HepG2 (cell line): ENCODE measurements around the gene SF3B2. TPM values are rescaled to one million over a fixed set of nuclear protein-coding genes. Genes with fewer than 3 reads are reported as not detected.

Experiments used
- AKAP8 ChIP-seq: sonication (generic); formaldehyde crosslinking; IDR thresholded peaks from 2 replicates; pipeline ENCODE4 v1.5.1; 2020; ENCODE audit warnings: mild to moderate bottlenecking, missing genetic modification reagents
- ARHGAP35 ChIP-seq: sonication (generic); formaldehyde crosslinking; IDR thresholded peaks from 2 replicates; pipeline ENCODE4 v1.9.0; 2022; ENCODE audit warnings: mild to moderate bottlenecking, inconsistent platforms, moderate library complexity, missing genetic modification reagents, borderline replicate concordance
- CENPT ChIP-seq: sonication (generic); formaldehyde crosslinking; IDR thresholded peaks from 2 replicates; pipeline ENCODE4 v1.8.0; 2022; ENCODE audit warnings: low read depth, mild to moderate bottlenecking, moderate library complexity, missing genetic modification reagents
- EP300 ChIP-seq, 3 experiments: sonication (generic) in 1 of 3; formaldehyde crosslinking in 1 of 3; IDR thresholded peaks; 2 replicates each; pipeline versions ENCODE4 v1.5.1 to v1.6.1; 2011 to 2020; ENCODE audit warnings: low read depth in 2 of 3, low read length in 2 of 3, borderline replicate concordance in 1 of 3, improper control_type of control experiment in 1 of 3, mild to moderate bottlenecking in 1 of 3, missing genetic modification reagents in 1 of 3, moderate library complexity in 1 of 3
- GFI1 ChIP-seq: sonication (generic); formaldehyde crosslinking; IDR thresholded peaks from 2 replicates; pipeline ENCODE4 v1.5.0; 2020; ENCODE audit warnings: missing genetic modification reagents, mild to moderate bottlenecking, borderline replicate concordance
- LCORL ChIP-seq, 2 experiments: fragments of 450-650 bp in 1 of 2; sonication (generic) in 1 of 2; formaldehyde crosslinking in 1 of 2; IDR thresholded peaks; 2 replicates each; pipeline versions ENCODE4 v1.5.0 to v1.6.1; 2017 to 2020; ENCODE audit warnings: antibody characterized with exemption in 1 of 2, missing genetic modification reagents in 1 of 2
- PHF20 ChIP-seq: sonication (generic); formaldehyde crosslinking; IDR thresholded peaks from 2 replicates; pipeline ENCODE4 v1.5.0; 2020; ENCODE audit warnings: mild to moderate bottlenecking, missing genetic modification reagents
- PHF21A ChIP-seq: sonication (generic); formaldehyde crosslinking; IDR thresholded peaks from 2 replicates; pipeline ENCODE4 v1.5.0; 2020; ENCODE audit warnings: mild to moderate bottlenecking, missing genetic modification reagents
- POLR2A ChIP-seq, 2 experiments: IDR thresholded peaks; 2 replicates each; pipeline ENCODE4 v1.6.1; 2011; ENCODE audit warnings: low read depth in 2 of 2, low read length in 2 of 2, mild to moderate bottlenecking in 1 of 2, moderate library complexity in 1 of 2; ENCODE audit not compliant: insufficient read depth in 1 of 2
- PRPF4 ChIP-seq: fragments of 200-400 bp; formaldehyde crosslinking; IDR thresholded peaks from 2 replicates; pipeline ENCODE4 v1.6.1; 2016; ENCODE audit warnings: low read length, low read depth; ENCODE audit not compliant: poor library complexity, severe bottlenecking
- REPIN1 ChIP-seq: sonication (generic); formaldehyde crosslinking; IDR thresholded peaks from 2 replicates; pipeline ENCODE4 v1.8.0; 2022; ENCODE audit warnings: missing genetic modification reagents, low read depth, mild to moderate bottlenecking, borderline replicate concordance
- REST ChIP-seq, 2 experiments: IDR thresholded peaks; 2 replicates each; pipeline ENCODE4 v1.6.1; 2011 to 2012; ENCODE audit warnings: low read length in 2 of 2, borderline replicate concordance in 1 of 2, low read depth in 1 of 2, mild to moderate bottlenecking in 1 of 2, moderate library complexity in 1 of 2
- SMAD3 ChIP-seq: sonication (generic); formaldehyde crosslinking; IDR thresholded peaks from 2 replicates; pipeline ENCODE4 v1.4.0; 2020; ENCODE audit warnings: missing genetic modification reagents
- SMYD3 ChIP-seq: sonication (generic); formaldehyde crosslinking; IDR thresholded peaks from 2 replicates; pipeline ENCODE4 v1.8.1; 2023; ENCODE audit warnings: mild to moderate bottlenecking, missing genetic modification reagents
- SNAPC2 ChIP-seq: sonication (generic); formaldehyde crosslinking; IDR thresholded peaks from 2 replicates; pipeline ENCODE4 v1.8.1; 2022; ENCODE audit warnings: mild to moderate bottlenecking, missing genetic modification reagents
- SSRP1 ChIP-seq: IDR thresholded peaks from 2 replicates; pipeline ENCODE4 v1.6.1; 2016; ENCODE audit warnings: control low read depth
- THAP9 ChIP-seq: sonication (generic); formaldehyde crosslinking; IDR thresholded peaks from 2 replicates; pipeline ENCODE4; 2020; ENCODE audit warnings: missing genetic modification reagents, mild to moderate bottlenecking, borderline replicate concordance
- ZNF124 ChIP-seq: sonication (generic); formaldehyde crosslinking; IDR thresholded peaks from 2 replicates; pipeline ENCODE4 v1.4.0; 2020; ENCODE audit warnings: missing genetic modification reagents
- ZNF317 ChIP-seq: sonication (generic); formaldehyde crosslinking; IDR thresholded peaks from 2 replicates; pipeline ENCODE4 v1.5.0; 2020; ENCODE audit warnings: mild to moderate bottlenecking, missing genetic modification reagents
- ZNF350 ChIP-seq: sonication (generic); formaldehyde crosslinking; IDR thresholded peaks from 2 replicates; pipeline ENCODE4 v1.4.0; 2020; ENCODE audit warnings: mild to moderate bottlenecking, low read depth, missing genetic modification reagents, borderline replicate concordance
- ZNF550 ChIP-seq: sonication (generic); formaldehyde crosslinking; IDR thresholded peaks from 2 replicates; pipeline ENCODE4 v1.4.0; 2020; ENCODE audit warnings: mild to moderate bottlenecking, missing genetic modification reagents, borderline replicate concordance
- ZNF83 ChIP-seq: sonication (generic); formaldehyde crosslinking; IDR thresholded peaks from 2 replicates; pipeline ENCODE4 v1.4.0; 2020; ENCODE audit warnings: missing genetic modification reagents, mild to moderate bottlenecking, borderline replicate concordance
- polyA plus RNA-seq, 8 experiments: library from polyadenylated mRNA; depleted of rRNA in 3 of 8; stranded (reverse) in 7 of 8; unstranded in 1 of 8; fragments of >200 nt; fragmentation: Illumina TruSeq in 4 of 8; extraction: Trizol in 4 of 8; gene quantifications; 2 replicates each; pipeline versions ENCODE4 v1.2.1 to v1.2.3, GENCODE V29; 2011 to 2016; ENCODE audit warnings: low read depth in 4 of 8, missing spikeins in 1 of 8, mixed read lengths in 1 of 8; ENCODE audit not compliant: insufficient read depth in 1 of 8
- total RNA-seq, 5 experiments: library from RNA; depleted of rRNA; stranded (reverse); fragments of >200 nt; fragmentation: Illumina TruSeq; extraction: Trizol; gene quantifications; 2 replicates each; pipeline ENCODE4 v1.2.3, GENCODE V29; 2016; ENCODE audit warnings: low read depth in 1 of 5

SF3B2 gene
- total and polyA plus RNA-seq, 2 of the 13 experiments (the other 11 are each of a cell fraction or from before 2014, with no cell fraction given), result 70.4 to 153 TPM

- TF ChIP-seq THAP9 (CRISPR knock-in tag), result peak; percentile 97
- TF ChIP-seq ZNF317 (CRISPR knock-in tag), result no peak; the same call in 1 of the 2 replicates
- no peak for TF ChIP-seq EP300 (IDR thresholded peaks at IDR 0.05; ENCODE audit: low read depth in 2 of 2, low read length in 2 of 2)
- TF ChIP-seq EP300 (CRISPR knock-in tag; IDR thresholded peaks at IDR 0.05; ENCODE audit: borderline replicate concordance), result peak; percentile 48; the same call in 1 of the 2 replicates
- peak; percentile 76 to 82 for TF ChIP-seq POLR2A (IDR thresholded peaks at IDR 0.05; ENCODE audit: insufficient read depth in 1 of 2, low read depth in 2 of 2, low read length in 2 of 2)
- TF ChIP-seq SSRP1 (CRISPR knock-in tag), result no peak
- TF ChIP-seq ZNF124, result peak; percentile 52; the same call in 1 of the 2 replicates
- TF ChIP-seq ARHGAP35 (CRISPR knock-in tag), result peak; percentile 17; the same call in 1 of the 2 replicates
- TF ChIP-seq ZNF550 (CRISPR knock-in tag), result no peak
- peak; percentile 88 for TF ChIP-seq PHF21A
- 0 out of 2 replicates have a peak, but pooled peaks have one; percentile 0 for TF ChIP-seq AKAP8 (CRISPR knock-in tag)
- TF ChIP-seq PRPF4, result no peak
- 0 out of 2 replicates have a peak, but pooled peaks have one; percentile 61 for TF ChIP-seq SNAPC2 (CRISPR knock-in tag)
- TF ChIP-seq ZNF350 (CRISPR knock-in tag), result peak; percentile 97
- TF ChIP-seq ZNF83 (CRISPR knock-in tag), result no peak
- peak; percentile 75; the same call in 1 of the 2 replicates for TF ChIP-seq REPIN1 (CRISPR knock-in tag)
- no peak for TF ChIP-seq CENPT (CRISPR knock-in tag)
- no peak for TF ChIP-seq LCORL (IDR thresholded peaks at IDR 0.05)
- peak; percentile 90 for TF ChIP-seq LCORL (CRISPR knock-in tag; IDR thresholded peaks at IDR 0.05)
- TF ChIP-seq SMYD3 (CRISPR knock-in tag), result 0 out of 2 replicates have a peak, but pooled peaks have one; percentile 60
- peak; percentile 96 for TF ChIP-seq PHF20 (CRISPR knock-in tag)
- 0 out of 2 replicates have a peak, but pooled peaks have one; percentile 16 for TF ChIP-seq SMAD3 (CRISPR knock-in tag)
- no peak; a peak in 1 of 4 replicates for TF ChIP-seq REST (IDR thresholded peaks at IDR 0.05; ENCODE audit: borderline replicate concordance in 1 of 2, low read depth in 1 of 2, low read length in 2 of 2)
- peak; percentile 78 for TF ChIP-seq GFI1 (CRISPR knock-in tag)
Measured at GRCh38 chr11:66051766-66052663, at the start of gene SF3B2 (continued).
